Measurements from ENCODE around the gene KIF21B. TPM values are rescaled to one million over a fixed set of nuclear protein-coding genes. Genes with fewer than 3 reads are reported as not detected.

Gene KIF21B
- total and polyA plus RNA-seq, 9 of the 15 experiments (the other 6 are each of a cell fraction or from before 2014, with no cell fraction given) = 0.46 to 13.4 (median 5.9) TPM

GRCh38 chr1:201006450-201006849 is 17.1 kb downstream of the KIF21B start (continued):
- TF ChIP-seq IRF1 (CRISPR knock-in tag; IDR thresholded peaks at IDR 0.05; ENCODE audit: borderline replicate concordance) = no peak
- no peak for TF ChIP-seq HCFC1 (IDR thresholded peaks at IDR 0.05; ENCODE audit: low read depth, low read length)
- no peak for TF ChIP-seq ZNF444 (CRISPR knock-in tag; IDR thresholded peaks at IDR 0.05)
- TF ChIP-seq ZNF707 (CRISPR knock-in tag; conservative IDR thresholded peaks at IDR 0.05) = no peak
- no peak for TF ChIP-seq ZNF318 (IDR thresholded peaks at IDR 0.05; ENCODE audit: borderline replicate concordance in 1 of 2, low read depth in 1 of 2)
- TF ChIP-seq SMARCA5 (IDR thresholded peaks at IDR 0.05) = no peak
- no peak for TF ChIP-seq PCBP2 (IDR thresholded peaks at IDR 0.05; ENCODE audit: low read depth, low read length, poor library complexity, severe bottlenecking)
- TF ChIP-seq NR3C1 (CRISPR knock-in tag; IDR thresholded peaks at IDR 0.05) = no peak
- no peak for TF ChIP-seq THAP12 (CRISPR knock-in tag; IDR thresholded peaks at IDR 0.05)
- no peak for TF ChIP-seq NR2C1 (IDR thresholded peaks at IDR 0.05)
- 0 out of 2 replicates have a peak, but pooled peaks have one; percentile 19 for TF ChIP-seq NR2C1 (tag; IDR thresholded peaks at IDR 0.05)
- TF ChIP-seq FOXJ3 (CRISPR knock-in tag; IDR thresholded peaks at IDR 0.05) = peak; percentile 80
- TF ChIP-seq RBM25 (IDR thresholded peaks at IDR 0.05; ENCODE audit: low read depth, low read length, severe bottlenecking) = no peak
- no peak for TF ChIP-seq ETV5 (CRISPR knock-in tag; IDR thresholded peaks at IDR 0.05; ENCODE audit: low read depth)
- TF ChIP-seq MAFK (IDR thresholded peaks at IDR 0.05; ENCODE audit: low read length) = no peak
- TF ChIP-seq ZBTB5 (IDR thresholded peaks at IDR 0.05) = no peak
